Hepatocyte (in vitro differentiated cells): Measurements from ENCODE around the gene CD81. TPM values are rescaled to one million over a fixed set of nuclear protein-coding genes. Genes with fewer than 3 reads are reported as not detected.
A peak's percentile ranks its signal among the peaks of the same experiment; 100 is the strongest.

Experiments
- DNase-seq: peaks from one replicate; pipeline ENCODE4 v3.0.0-alpha.2; 2016; ENCODE audit warnings: low spot score
- H2AFZ ChIP-seq: fragments of 200-600 bp; sonication (generic); 2 replicates; pipeline ENCODE4 v1.6.0; 2016; ENCODE audit warnings: antibody characterized with exemption, mild to moderate bottlenecking
- H3K27ac ChIP-seq: fragments of 200-600 bp; sonication (generic); 2 replicates; pipeline ENCODE4 v1.5.1; 2016; ENCODE audit warnings: mild to moderate bottlenecking
- H3K27me3 ChIP-seq: fragments of 200-600 bp; sonication (generic); 2 replicates; pipeline ENCODE4 v1.6.1; 2016
- H3K36me3 ChIP-seq: fragments of 200-600 bp; sonication (generic); replicated peaks from 2 replicates; pipeline ENCODE4 v1.5.1; 2016; ENCODE audit warnings: low read depth; ENCODE audit not compliant: insufficient read depth
- H3K4me1 ChIP-seq: fragments of 200-600 bp; sonication (generic); 2 replicates; pipeline ENCODE4 v1.5.1; 2016; ENCODE audit warnings: mild to moderate bottlenecking, moderate library complexity; ENCODE audit not compliant: insufficient read depth
- H3K4me2 ChIP-seq: fragments of 200-600 bp; sonication (generic); 2 replicates; pipeline ENCODE4 v1.6.0; 2016
- H3K4me3 ChIP-seq: fragments of 200-600 bp; sonication (generic); 2 replicates; pipeline ENCODE4 v1.5.1; 2016; ENCODE audit warnings: mild to moderate bottlenecking
- H3K79me2 ChIP-seq: fragments of 200-600 bp; sonication (generic); 2 replicates; pipeline ENCODE4 v1.6.0; 2017; ENCODE audit warnings: mild to moderate bottlenecking
- H3K9me2 ChIP-seq: fragments of 200-600 bp; sonication (generic); replicated peaks from 2 replicates; pipeline ENCODE4 v1.6.0; 2017; ENCODE audit warnings: mild to moderate bottlenecking; ENCODE audit not compliant: insufficient read depth
- H3K9me3 ChIP-seq: fragments of 200-600 bp; sonication (generic); 2 replicates; pipeline ENCODE4 v1.5.1; 2016; ENCODE audit warnings: low read depth, mild to moderate bottlenecking
- H4K20me1 ChIP-seq: fragments of 200-600 bp; sonication (generic); 2 replicates; pipeline ENCODE4 v1.6.0; 2016; ENCODE audit warnings: mild to moderate bottlenecking; ENCODE audit not compliant: insufficient read depth, poor library complexity, severe bottlenecking
- CTCF ChIP-seq: fragments of 200-600 bp; sonication (generic); IDR thresholded peaks from 2 replicates; pipeline ENCODE4 v1.5.1; 2016; ENCODE audit warnings: antibody characterized with exemption, mild to moderate bottlenecking; ENCODE audit not compliant: poor library complexity
- EZH2 ChIP-seq: fragments of 200-600 bp; sonication (generic); IDR thresholded peaks from 2 replicates; pipeline ENCODE4 v1.6.1; 2016; ENCODE audit warnings: antibody characterized with exemption, mild to moderate bottlenecking, borderline replicate concordance
- EZH2phosphoT487 ChIP-seq: fragments of 200-600 bp; sonication (generic); IDR thresholded peaks from one replicate; pipeline ENCODE4 v1.6.1; 2018; ENCODE audit warnings: antibody characterized with exemption, mild to moderate bottlenecking, low read depth, moderate library complexity; ENCODE audit not compliant: unreplicated experiment, severe bottlenecking
- WGBS: methylation state at CpG from one replicate; pipeline ENCODE4 v1.1.6; 2016; ENCODE audit warnings: low lambda C conversion rate; ENCODE audit errors: missing lambda C conversion rate; 5-methylcytosine and 5-hydroxymethylcytosine counted together
- polyA plus RNA-seq: library from polyadenylated mRNA; unstranded; fragments of >200 nt; fragmentation: Nextera tagmentation; extraction: Ambion mirVana; gene quantifications from 2 replicates; pipeline ENCODE4 v1.2.1, GENCODE V29; 2016
- total RNA-seq: library from RNA; depleted of rRNA; stranded (reverse); fragments of >200 nt; gene quantifications from 2 replicates; pipeline ENCODE4 v1.2.3, GENCODE V29; 2014

The CD81 gene
- total and polyA plus RNA-seq, 2 experiments from 2014 or later = 233 to 472 TPM

GRCh38 chr11:2379466-2380174 lies 2.5 kb downstream of the CD81 start:
- Histone ChIP-seq H3K36me3 (no peaks in the 10 kb centered on the region), H3K4me1 (no peaks in the 10 kb centered on the region), H3K4me3 (no peak overlapping the region), H4K20me1 (peaks cover 62% of the 10 kb centered on the region), H3K27ac (no peak overlapping the region), H3K4me2 (peak overlapping the region; percentile 95), H2AFZ (no peak overlapping the region), H3K79me2 (peaks cover 75% of the 10 kb centered on the region), H3K9me3 (no peaks in the 10 kb centered on the region), H3K9me2 (no peaks in the 10 kb centered on the region), H3K27me3 (no peaks in the 10 kb centered on the region)
- 94% methylated on average over 9 of the region's 11 CpGs for WGBS
- TF ChIP-seq EZH2phosphoT487 (no peak), EZH2 (no peak), CTCF (no peak)
- DNase-seq = no peak

- no peaks in the 10 kb centered on the region for H3K4me1 ChIP-seq
- no peak overlapping the region for H2AFZ ChIP-seq
- H3K27ac ChIP-seq = no peak overlapping the region
- H3K36me3 ChIP-seq = no peaks in the 10 kb centered on the region
- H3K27me3 ChIP-seq = no peaks in the 10 kb centered on the region
- peaks cover 70% of the 10 kb centered on the region for H4K20me1 ChIP-seq
- no peak for DNase-seq
- TF ChIP-seq CTCF = no peak
- TF ChIP-seq EZH2 = no peak
- no peak for TF ChIP-seq EZH2phosphoT487
- H3K9me3 ChIP-seq = no peaks in the 10 kb centered on the region
- H3K79me2 ChIP-seq = peaks cover 82% of the 10 kb centered on the region
- WGBS = 91% methylated on average over 12 of the region's 13 CpGs
- peak overlapping the region; percentile 95 for H3K4me2 ChIP-seq
- no peak overlapping the region for H3K4me3 ChIP-seq
- no peaks in the 10 kb centered on the region for H3K9me2 ChIP-seq
Measured at GRCh38 chr11:2380396-2380795, 3.3 kb downstream of the CD81 start.

GRCh38 chr11:2380807-2381350 lies 3.8 kb downstream of the CD81 start:
- no peak for TF ChIP-seq EZH2
- no peak for TF ChIP-seq CTCF
- TF ChIP-seq EZH2phosphoT487 = no peak
- no peak overlapping the region for H2AFZ ChIP-seq
- 94% methylated on average over 20 of the region's 20 CpGs for WGBS
- H3K9me2 ChIP-seq = no peaks in the 10 kb centered on the region
- H3K4me3 ChIP-seq = no peak overlapping the region
- peak overlapping the region; percentile 95 for H3K4me2 ChIP-seq
- no peaks in the 10 kb centered on the region for H3K4me1 ChIP-seq
- H3K9me3 ChIP-seq = no peaks in the 10 kb centered on the region
- H3K27ac ChIP-seq = no peak overlapping the region
- H3K27me3 ChIP-seq = no peaks in the 10 kb centered on the region
- H3K36me3 ChIP-seq = no peaks in the 10 kb centered on the region
- peaks cover 74% of the 10 kb centered on the region for H4K20me1 ChIP-seq
- peaks cover 86% of the 10 kb centered on the region for H3K79me2 ChIP-seq
- DNase-seq = no peak
